KMS-11 (cell line): ENCODE measurements around the gene ODAD2.
A peak's percentile ranks its signal among the peaks of the same experiment; 100 is the strongest.

Experiments
- H2AFZ ChIP-seq: fragments of 200-600 bp; sonication (generic); 2 replicates; pipeline ENCODE4 v1.6.1; 2016; ENCODE audit warnings: antibody characterized with exemption, mixed run types, low read depth
- H3K27ac ChIP-seq: fragments of 200-600 bp; sonication (generic); 2 replicates; pipeline ENCODE4 v1.6.1; 2016; ENCODE audit warnings: mild to moderate bottlenecking, mixed run types
- H3K27me3 ChIP-seq: fragments of 200-600 bp; sonication (generic); 2 replicates; pipeline ENCODE4 v1.6.1; 2017; ENCODE audit warnings: mild to moderate bottlenecking, low read depth, mixed run types, moderate library complexity; ENCODE audit not compliant: insufficient read depth
- H3K36me3 ChIP-seq: fragments of 200-600 bp; sonication (generic); 2 replicates; pipeline ENCODE4 v1.6.1; 2017; ENCODE audit warnings: mild to moderate bottlenecking, mixed run types; ENCODE audit not compliant: insufficient read depth
- H3K4me1 ChIP-seq: fragments of 200-600 bp; sonication (generic); 2 replicates; pipeline ENCODE4 v1.6.1; 2016; ENCODE audit warnings: mild to moderate bottlenecking, low read depth, mixed run types; ENCODE audit not compliant: poor library complexity, severe bottlenecking
- H3K4me2 ChIP-seq: fragments of 200-600 bp; sonication (generic); 2 replicates; pipeline ENCODE4 v1.7.0; 2016; ENCODE audit warnings: mild to moderate bottlenecking, mixed run types
- H3K4me3 ChIP-seq: fragments of 200-600 bp; sonication (generic); IDR thresholded peaks from 2 replicates; pipeline ENCODE4 v1.6.1; 2017; ENCODE audit warnings: low read depth, low read length, mixed read lengths; ENCODE audit not compliant: insufficient read depth
- H3K79me2 ChIP-seq: fragments of 200-600 bp; sonication (generic); 2 replicates; pipeline ENCODE4 v1.6.1; 2016; ENCODE audit warnings: low read depth, mixed run types; ENCODE audit not compliant: insufficient read depth
- H3K9ac ChIP-seq: fragments of 200-600 bp; sonication (generic); 2 replicates; pipeline ENCODE4 v1.6.1; 2016; ENCODE audit warnings: mild to moderate bottlenecking, mixed run types
- H4K20me1 ChIP-seq: fragments of 200-600 bp; sonication (generic); 2 replicates; pipeline ENCODE4 v1.6.1; 2016; ENCODE audit warnings: mild to moderate bottlenecking, mixed run types; ENCODE audit not compliant: insufficient read depth
- TF ChIP-seq, protein P1 (sequence below): fragments of 200-600 bp; sonication (generic); conservative IDR thresholded peaks from 2 replicates; pipeline ENCODE4 v1.6.1; 2017; ENCODE audit warnings: low read depth, mild to moderate bottlenecking, antibody characterized with exemption, low read length, moderate library complexity, mixed read lengths

ODAD2 gene

GRCh38 chr10:27804136-27804535 is 194.7 kb downstream of the ODAD2 start:
- Histone ChIP-seq H3K27ac (no peak overlapping the region), H3K79me2 (no peaks in the 10 kb centered on the region), H3K36me3 (no peaks in the 10 kb centered on the region), H2AFZ (no peak overlapping the region), H3K4me1 (no peaks in the 10 kb centered on the region), H4K20me1 (no peaks in the 10 kb centered on the region), H3K27me3 (no peaks in the 10 kb centered on the region), H3K4me3 (no peak overlapping the region), H3K4me2 (no peak overlapping the region), H3K9ac (no peak overlapping the region)
- TF ChIP-seq, protein P1, sequence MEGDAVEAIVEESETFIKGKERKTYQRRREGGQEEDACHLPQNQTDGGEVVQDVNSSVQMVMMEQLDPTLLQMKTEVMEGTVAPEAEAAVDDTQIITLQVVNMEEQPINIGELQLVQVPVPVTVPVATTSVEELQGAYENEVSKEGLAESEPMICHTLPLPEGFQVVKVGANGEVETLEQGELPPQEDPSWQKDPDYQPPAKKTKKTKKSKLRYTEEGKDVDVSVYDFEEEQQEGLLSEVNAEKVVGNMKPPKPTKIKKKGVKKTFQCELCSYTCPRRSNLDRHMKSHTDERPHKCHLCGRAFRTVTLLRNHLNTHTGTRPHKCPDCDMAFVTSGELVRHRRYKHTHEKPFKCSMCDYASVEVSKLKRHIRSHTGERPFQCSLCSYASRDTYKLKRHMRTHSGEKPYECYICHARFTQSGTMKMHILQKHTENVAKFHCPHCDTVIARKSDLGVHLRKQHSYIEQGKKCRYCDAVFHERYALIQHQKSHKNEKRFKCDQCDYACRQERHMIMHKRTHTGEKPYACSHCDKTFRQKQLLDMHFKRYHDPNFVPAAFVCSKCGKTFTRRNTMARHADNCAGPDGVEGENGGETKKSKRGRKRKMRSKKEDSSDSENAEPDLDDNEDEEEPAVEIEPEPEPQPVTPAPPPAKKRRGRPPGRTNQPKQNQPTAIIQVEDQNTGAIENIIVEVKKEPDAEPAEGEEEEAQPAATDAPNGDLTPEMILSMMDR = no peak

DNA sequence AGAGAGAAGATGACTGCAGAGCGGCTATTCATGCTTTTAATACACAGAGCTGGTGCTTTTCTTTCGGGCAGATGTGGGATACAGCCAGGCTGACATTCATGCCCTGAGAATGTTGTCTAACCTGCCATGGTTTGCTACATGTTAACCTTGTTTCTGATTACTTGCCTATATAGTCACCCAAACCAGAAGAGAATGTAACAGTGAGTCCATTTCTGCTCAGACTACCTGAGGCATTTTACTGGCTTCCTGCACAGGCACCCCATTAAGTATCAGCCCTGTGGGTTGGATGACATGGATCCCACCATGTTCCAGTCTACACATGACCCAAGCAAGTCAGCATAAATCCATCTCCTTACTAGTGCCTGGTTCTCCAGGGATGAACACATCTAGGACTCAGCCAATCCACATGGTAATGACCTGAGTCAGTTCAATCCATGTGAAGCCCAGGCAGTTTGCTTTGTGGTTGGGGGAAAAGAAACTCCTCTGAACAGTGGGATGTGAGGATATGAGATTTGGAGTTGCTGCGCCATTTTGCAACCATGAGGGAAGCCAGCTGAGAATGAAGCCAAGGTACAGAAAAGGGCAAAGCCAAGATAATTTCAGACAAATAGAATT is 197.6 kb downstream of the ODAD2 start:
- Histone ChIP-seq H3K36me3 (no peaks in the 10 kb centered on the region), H3K4me1 (no peaks in the 10 kb centered on the region), H4K20me1 (no peaks in the 10 kb centered on the region), H3K27ac (no peak overlapping the region), H2AFZ (no peak overlapping the region), H3K27me3 (no peaks in the 10 kb centered on the region), H3K9ac (no peak overlapping the region), H3K79me2 (no peaks in the 10 kb centered on the region), H3K4me2 (no peak overlapping the region), H3K4me3 (no peak overlapping the region)
- TF ChIP-seq, protein P1 = no peak

GRCh38 chr10:27799046-27799445 is 199.8 kb downstream of the ODAD2 start:
- H3K4me2 ChIP-seq = no peak overlapping the region
- H3K79me2 ChIP-seq = no peaks in the 10 kb centered on the region
- H3K9ac ChIP-seq = no peak overlapping the region
- no peak overlapping the region for H2AFZ ChIP-seq
- H3K36me3 ChIP-seq = no peaks in the 10 kb centered on the region
- H3K4me3 ChIP-seq = no peak overlapping the region
- no peak overlapping the region for H3K27ac ChIP-seq
- H4K20me1 ChIP-seq = no peaks in the 10 kb centered on the region
- TF ChIP-seq, protein P1 = no peak
- no peaks in the 10 kb centered on the region for H3K4me1 ChIP-seq
- no peaks in the 10 kb centered on the region for H3K27me3 ChIP-seq

- no peaks in the 10 kb centered on the region for H4K20me1 ChIP-seq
- H3K4me2 ChIP-seq = no peak overlapping the region
- no peaks in the 10 kb centered on the region for H3K79me2 ChIP-seq
- no peak overlapping the region for H2AFZ ChIP-seq
- H3K27ac ChIP-seq = no peak overlapping the region
- TF ChIP-seq, protein P1 = peak; percentile 36; the same call in 1 of the 2 replicates
- H3K36me3 ChIP-seq = no peaks in the 10 kb centered on the region
- no peaks in the 10 kb centered on the region for H3K27me3 ChIP-seq
- no peak overlapping the region for H3K9ac ChIP-seq
- H3K4me1 ChIP-seq = no peaks in the 10 kb centered on the region
- no peak overlapping the region for H3K4me3 ChIP-seq
Measured at GRCh38 chr10:27794157-27794556, 204.7 kb downstream of the ODAD2 start.
